Brain pericyte (primary cell): ENCODE data around the gene ANKRD62.
"Not testable (repeated sequence)": the region's sequence is repeated elsewhere in the genome, so short reads cannot be mapped to it uniquely, and the experiment has no call there.

Source experiments
- DNase-seq: peaks from one replicate; pipeline ENCODE4 v3.0.0-alpha.2; 2012; ENCODE audit warnings: low read depth, low spot score

ANKRD62 gene

GRCh38 chr18:12065397-12065796, 28.2 kb upstream of the ANKRD62 start:
- no peak for DNase-seq

- no peak for DNase-seq
Observed at GRCh38 chr18:12066910-12067511, 26.6 kb upstream of the ANKRD62 start.

GRCh38 chr18:12067671-12068070, 26.0 kb upstream of the ANKRD62 start:
- DNase-seq = no peak

- DNase-seq = not testable (repeated sequence)
Observed at GRCh38 chr18:12068316-12068949, 25.2 kb upstream of the ANKRD62 start.

GRCh38 chr18:12068950-12069320, 24.7 kb upstream of the ANKRD62 start:
- no peak for DNase-seq

GRCh38 chr18:12071066-12071465, 22.6 kb upstream of the ANKRD62 start:
- DNase-seq = not testable (repeated sequence)

GRCh38 chr18:12072996-12073395, 20.6 kb upstream of the ANKRD62 start:
- no peak for DNase-seq

GRCh38 chr18:12074736-12075135, 18.9 kb upstream of the ANKRD62 start:
- DNase-seq = no peak

- no peak for DNase-seq
Observed at GRCh38 chr18:12076424-12077140, 17.1 kb upstream of the ANKRD62 start.

- not testable (repeated sequence) for DNase-seq
Observed at GRCh38 chr18:12077994-12078393, 15.6 kb upstream of the ANKRD62 start.

- peak; percentile 7 for DNase-seq
Observed at GRCh38 chr18:12079491-12080237, 14.0 kb upstream of the ANKRD62 start.

- no peak for DNase-seq
Observed at GRCh38 chr18:12085136-12085535, 8.5 kb upstream of the ANKRD62 start.

- DNase-seq = no peak
Observed at GRCh38 chr18:12085786-12086185, 7.9 kb upstream of the ANKRD62 start.

- no peak for DNase-seq
Observed at GRCh38 chr18:12086249-12086648, 7.4 kb upstream of the ANKRD62 start.

GRCh38 chr18:12086677-12087470, 6.8 kb upstream of the ANKRD62 start:
- DNase-seq = no peak

- DNase-seq = no peak
Observed at GRCh38 chr18:12087471-12088025, 6.1 kb upstream of the ANKRD62 start.

- no peak for DNase-seq
Observed at GRCh38 chr18:12088096-12088495, 5.5 kb upstream of the ANKRD62 start.

- no peak for DNase-seq
Observed at GRCh38 chr18:12088731-12089375, 4.8 kb upstream of the ANKRD62 start.

GRCh38 chr18:12091538-12092141, 2.0 kb upstream of the ANKRD62 start:
- no peak for DNase-seq
